HepG2 (cell line): ENCODE data around the gene SNX15. TPM values are rescaled to one million over a fixed set of nuclear protein-coding genes. Genes with fewer than 3 reads are reported as not detected.
"Not testable (repeated sequence)": the region's sequence is repeated elsewhere in the genome, so short reads cannot be mapped to it uniquely, and the experiment has no call there.

Source experiments
- ATAC-seq: fragments of 200-7000 bp; cut with Tn5 transposase; 3 replicates; pipeline ENCODE4 v1.9.1; 2020; ENCODE audit warnings: mild to moderate bottlenecking, moderate library complexity
- BruUV-seq: library from RNA; stranded (reverse); fragments of 400-500 nt; replicated peaks from 2 replicates; lab custom pipeline; 2021; lab: Mats Ljungman, UMichigan
- CTCF ChIA-PET: fragments of 300-600 bp; formaldehyde crosslinking; extraction: SDS; loops from one replicate; lab custom pipeline; 2021; ENCODE audit warnings: low total read pairs, inconsistent platforms, low intra/inter-chr PET ratio; lab: Yijun Ruan, JAX
- POLR2A ChIA-PET: fragments of 350-600 bp; sonication (Branson Sonifier 250); formaldehyde crosslinking; loops from one replicate; lab custom pipeline; 2020; ENCODE audit warnings: antibody characterized with exemption, inconsistent platforms; lab: Yijun Ruan, JAX
- DNase-seq: peaks from one replicate; pipeline ENCODE4 v3.0.0-alpha.2; 2015; ENCODE audit warnings: low spot score
- FAIRE-seq: peaks from 3 replicates; lab custom pipeline; 2011; peaks lifted over from hg19 to GRCh38; lab: Jason Lieb, UNC
- H2AFZ ChIP-seq: one replicate; pipeline ENCODE4 v1.6.1; 2011; ENCODE audit warnings: low read length, inconsistent platforms
- H3K27ac ChIP-seq: fragments of 300-600 bp; 3 replicates; pipeline ENCODE4 v1.8.0; 2011; ENCODE audit warnings: mixed run types, mild to moderate bottlenecking, mixed read lengths, low read length, inconsistent platforms; ENCODE audit not compliant: insufficient read depth; ENCODE audit errors: extremely low read length
- H3K27me3 ChIP-seq, 2 experiments: fragments of 200-600 bp in 1 of 2; 2 replicates in 1 of 2; 3 replicates in 1 of 2; pipeline versions ENCODE4 v1.6.0 to v1.8.0; 2011; ENCODE audit warnings: low read length in 2 of 2, mild to moderate bottlenecking in 2 of 2, moderate library complexity in 2 of 2, inconsistent platforms in 1 of 2; ENCODE audit not compliant: insufficient read depth in 2 of 2, control insufficient read depth in 1 of 2
- H3K36me3 ChIP-seq, 2 experiments: fragments of 200-600 bp in 1 of 2; replicated peaks in 1 of 2; 2 replicates in 1 of 2; 3 replicates in 1 of 2; pipeline versions ENCODE4 v1.5.1 to v1.8.0; 2011; ENCODE audit warnings: low read length in 2 of 2, inconsistent platforms in 1 of 2; ENCODE audit not compliant: insufficient read depth in 2 of 2, control insufficient read depth in 1 of 2
- H3K4me1 ChIP-seq: 2 replicates; pipeline ENCODE4 v1.5.1; 2012; ENCODE audit warnings: low read length, inconsistent platforms; ENCODE audit not compliant: insufficient read depth
- H3K4me2 ChIP-seq: 2 replicates; pipeline ENCODE4 v1.6.0; 2011; ENCODE audit warnings: low read depth, low read length, inconsistent platforms
- H3K4me3 ChIP-seq, 3 experiments: fragments of 200-600 bp in 1 of 3; sonication (generic), shearing (Covaris generic) in 1 of 3; replicated peaks in 1 of 3; 2 replicates each; pipeline ENCODE4 v1.5.1; 2011 to 2016; ENCODE audit warnings: low read length in 3 of 3, inconsistent platforms in 2 of 3, low read depth in 2 of 3, mild to moderate bottlenecking in 2 of 3, control low read depth in 1 of 3, mixed read lengths in 1 of 3; ENCODE audit not compliant: insufficient read depth in 1 of 3
- H3K79me2 ChIP-seq: one replicate; pipeline ENCODE4 v1.6.1; 2011; ENCODE audit warnings: low read length, inconsistent platforms; ENCODE audit not compliant: insufficient read depth
- H3K9ac ChIP-seq: 2 replicates; pipeline ENCODE4 v1.6.0; 2011; ENCODE audit warnings: mild to moderate bottlenecking, low read depth, low read length, inconsistent platforms; ENCODE audit not compliant: insufficient read depth
- H3K9me3 ChIP-seq: 2 replicates; pipeline ENCODE4 v1.5.1; 2012; ENCODE audit warnings: mild to moderate bottlenecking, low read length
- H4K20me1 ChIP-seq: 2 replicates; pipeline ENCODE4 v1.6.0; 2011; ENCODE audit warnings: inconsistent platforms, mild to moderate bottlenecking, low read length, moderate library complexity; ENCODE audit not compliant: insufficient read depth
- ADNP ChIP-seq: sonication (generic); formaldehyde crosslinking; IDR thresholded peaks from 2 replicates; pipeline ENCODE4 v1.4.0; 2020; ENCODE audit warnings: missing genetic modification reagents
- ATF3 ChIP-seq: sonication (generic); formaldehyde crosslinking; IDR thresholded peaks from 2 replicates; pipeline ENCODE4 v1.4.0; 2020; ENCODE audit warnings: missing genetic modification reagents
- CBFB ChIP-seq: sonication (generic); formaldehyde crosslinking; IDR thresholded peaks from 2 replicates; pipeline ENCODE4 v1.4.0; 2020; ENCODE audit warnings: missing genetic modification reagents
- E2F5 ChIP-seq: sonication (generic); formaldehyde crosslinking; conservative IDR thresholded peaks from 2 replicates; pipeline ENCODE4 v1.4.0; 2020; ENCODE audit warnings: missing genetic modification reagents
- GZF1 ChIP-seq: sonication (generic); formaldehyde crosslinking; IDR thresholded peaks from 2 replicates; pipeline ENCODE4 v1.5.1; 2020; ENCODE audit warnings: mild to moderate bottlenecking, missing genetic modification reagents
- KAT8 ChIP-seq: IDR thresholded peaks from 2 replicates; pipeline ENCODE4 v1.6.1; 2016; ENCODE audit warnings: missing genetic modification reagents, missing compliant biosample characterization
- KDM6A ChIP-seq: IDR thresholded peaks from 2 replicates; pipeline ENCODE4 v1.6.1; 2016; ENCODE audit warnings: low read depth
- KMT2B ChIP-seq: IDR thresholded peaks from 2 replicates; pipeline ENCODE4 v1.6.1; 2016; ENCODE audit warnings: missing genetic modification reagents, missing compliant biosample characterization
- MTA3 ChIP-seq: sonication (generic); formaldehyde crosslinking; IDR thresholded peaks from 2 replicates; pipeline ENCODE4 v1.4.0; 2020; ENCODE audit warnings: missing genetic modification reagents
- MTF1 ChIP-seq: sonication (generic); formaldehyde crosslinking; IDR thresholded peaks from 2 replicates; pipeline ENCODE4 v1.5.0; 2020; ENCODE audit warnings: missing genetic modification reagents
- SP140L ChIP-seq: sonication (generic); formaldehyde crosslinking; IDR thresholded peaks from 2 replicates; pipeline ENCODE4 v1.4.0; 2020; ENCODE audit warnings: missing genetic modification reagents, borderline replicate concordance
- ZMYM4 ChIP-seq: sonication (generic); formaldehyde crosslinking; IDR thresholded peaks from 2 replicates; pipeline ENCODE4 v1.8.1; 2023; ENCODE audit warnings: mild to moderate bottlenecking, missing genetic modification reagents
- ZNF136 ChIP-seq: sonication (generic); formaldehyde crosslinking; IDR thresholded peaks from 2 replicates; pipeline ENCODE4 v1.8.1; 2022; ENCODE audit warnings: low read depth, mild to moderate bottlenecking, moderate library complexity, missing genetic modification reagents
- ZNF501 ChIP-seq: sonication (generic); formaldehyde crosslinking; IDR thresholded peaks from 2 replicates; pipeline ENCODE4 v1.5.1; 2020; ENCODE audit warnings: mild to moderate bottlenecking, moderate library complexity, missing genetic modification reagents
- ZNF629 ChIP-seq: sonication (generic); formaldehyde crosslinking; conservative IDR thresholded peaks from 2 replicates; pipeline ENCODE4 v1.5.0; 2020; ENCODE audit warnings: missing genetic modification reagents
- WGBS: methylation state at CpG from one replicate; pipeline ENCODE4 v1.1.6; 2017; ENCODE audit warnings: low lambda C conversion rate; 5-methylcytosine and 5-hydroxymethylcytosine counted together
- in situ Hi-C: cut with HindIII; loops from 2 replicates; pipeline ENCODE4 v1.10.0; 2017; ENCODE audit warnings: low pct_unique_long_range_greater_than_20kb; ENCODE audit not compliant: extremely low pct_ligation_motif_present
- intact Hi-C: fragments of 100-400 bp; cut with micrococcal nuclease; formaldehyde crosslinking; loops from one replicate; pipeline ENCODE4 v1.10.0; 2022; ENCODE audit not compliant: unreplicated experiment
- polyA plus RNA-seq, 8 experiments: library from polyadenylated mRNA; depleted of rRNA in 3 of 8; stranded (reverse) in 7 of 8; unstranded in 1 of 8; fragments of >200 nt; fragmentation: Illumina TruSeq in 4 of 8; extraction: Trizol in 4 of 8; gene quantifications; 2 replicates each; pipeline versions ENCODE4 v1.2.1 to v1.2.3, GENCODE V29; 2011 to 2016; ENCODE audit warnings: low read depth in 4 of 8, missing spikeins in 1 of 8, mixed read lengths in 1 of 8; ENCODE audit not compliant: insufficient read depth in 1 of 8
- total RNA-seq, 5 experiments: library from RNA; depleted of rRNA; stranded (reverse); fragments of >200 nt; fragmentation: Illumina TruSeq; extraction: Trizol; gene quantifications; 2 replicates each; pipeline ENCODE4 v1.2.3, GENCODE V29; 2016; ENCODE audit warnings: low read depth in 1 of 5
- TF ChIP-seq, protein P1 (sequence below): sonication (generic); formaldehyde crosslinking; conservative IDR thresholded peaks from 2 replicates; pipeline ENCODE4 v1.5.0; 2020; ENCODE audit warnings: missing genetic modification reagents

The SNX15 gene
- total and polyA plus RNA-seq, 2 of the 13 experiments (the other 11 are each of a cell fraction or from before 2014, with no cell fraction given): 19.1 to 22.6 TPM

DNA sequence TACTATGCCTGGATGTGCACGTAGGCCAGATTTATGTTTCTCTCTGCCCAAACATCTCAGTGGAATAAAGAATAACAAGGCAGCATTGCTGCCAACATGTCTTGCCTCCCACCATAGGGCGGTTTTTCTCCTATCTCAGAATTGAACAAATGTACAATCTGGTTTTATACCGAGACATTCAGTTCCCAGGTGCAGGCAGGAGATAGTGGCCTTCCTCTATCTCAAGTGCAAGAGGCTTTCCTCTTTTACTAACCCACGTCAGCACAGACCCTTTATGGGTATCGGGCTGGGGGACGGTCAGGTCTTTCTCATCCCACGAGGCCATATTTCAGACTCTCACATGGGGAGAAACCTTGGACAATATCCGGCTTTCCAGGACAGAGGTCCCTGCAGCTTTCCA is 3.7 kb upstream of the SNX15 start:
- H3K9ac ChIP-seq, H3K27me3 ChIP-seq, H4K20me1 ChIP-seq, H3K4me3 ChIP-seq, H3K36me3 ChIP-seq, BruUV-seq, CTCF ChIA-PET, intact Hi-C loops, in situ Hi-C loops: not testable (repeated sequence)
- POLR2A ChIA-PET: interaction anchor here (0.8 to 2.4 kb wide), 9 partner anchors 10 to 99 kb away, joined by 3 to 26 read pairs (median 5); partner anchors contain the start of genes ARL2, FAU, MRPL49 and NAALADL1
- 79% methylated on average over 8 of the region's 8 CpGs for WGBS
- H3K4me1 ChIP-seq: peaks cover 75% of the 10 kb centered on the region
- H3K4me2 ChIP-seq: peak overlapping the region; percentile 46; the same call in 1 of the 2 replicates
- peak overlapping the region; percentile 81 for H3K27ac ChIP-seq
- 0 out of 2 replicates have a peak, but pooled peaks have one; percentile 24 for TF ChIP-seq ZNF501 (CRISPR knock-in tag)
- TF ChIP-seq, all 625 proteins: peak for 1; not testable (repeated sequence) for 624
- H3K9me3 ChIP-seq, FAIRE-seq, H2AFZ ChIP-seq, ATAC-seq, DNase-seq, H3K79me2 ChIP-seq: not testable (repeated sequence)

- peak overlapping the region; percentile 81 for H3K4me2 ChIP-seq
- H2AFZ ChIP-seq: peak overlapping the region; percentile 84
- BruUV-seq: no TSS peak
- intact Hi-C loops: loop anchor here (1.0 to 5.0 kb wide), 3 partner anchors 13 to 50 kb away; no protein-coding TSS in a partner anchor
- ATAC-seq: no peak
- H3K9me3 ChIP-seq: no peaks in the 10 kb centered on the region
- H3K36me3 ChIP-seq: peaks cover 0 to under 1% of the 10 kb centered on the region in 2 experiments; a peak in 3 of 5 replicates
- POLR2A ChIA-PET: interaction anchor here (0.7 to 2.6 kb wide), 5 partner anchors 12 to 108 kb away, joined by 3 to 10 read pairs (median 4); partner anchors contain the start of genes ARL2, SAC3D1, SYVN1 and ZNHIT2
- peak overlapping the region; percentile 72 for H3K9ac ChIP-seq
- no peak for DNase-seq
- no peaks in the 10 kb centered on the region for H4K20me1 ChIP-seq
- H3K4me3 ChIP-seq: peak overlapping the region; percentile 68 to 78 (median 75); a peak in 5 of 6 replicates
- CTCF ChIA-PET: interaction anchor here (1.4 to 3.3 kb wide), 3 partner anchors 13 to 51 kb away, joined by 6 to 17 read pairs (median 9); partner anchors contain the start of gene ARL2
- H3K4me1 ChIP-seq: peaks cover 54% of the 10 kb centered on the region
- H3K27ac ChIP-seq: peak overlapping the region; percentile 85
- no peak for FAIRE-seq
- no peak for TF ChIP-seq CBFB (CRISPR knock-in tag)
- no peak for TF ChIP-seq KAT8 (CRISPR knock-in tag)
- no peak for TF ChIP-seq MTA3
- no peak for TF ChIP-seq GZF1 (CRISPR knock-in tag)
- no peak for TF ChIP-seq ATF3
- TF ChIP-seq KMT2B (CRISPR knock-in tag): no peak
- TF ChIP-seq, protein P1, sequence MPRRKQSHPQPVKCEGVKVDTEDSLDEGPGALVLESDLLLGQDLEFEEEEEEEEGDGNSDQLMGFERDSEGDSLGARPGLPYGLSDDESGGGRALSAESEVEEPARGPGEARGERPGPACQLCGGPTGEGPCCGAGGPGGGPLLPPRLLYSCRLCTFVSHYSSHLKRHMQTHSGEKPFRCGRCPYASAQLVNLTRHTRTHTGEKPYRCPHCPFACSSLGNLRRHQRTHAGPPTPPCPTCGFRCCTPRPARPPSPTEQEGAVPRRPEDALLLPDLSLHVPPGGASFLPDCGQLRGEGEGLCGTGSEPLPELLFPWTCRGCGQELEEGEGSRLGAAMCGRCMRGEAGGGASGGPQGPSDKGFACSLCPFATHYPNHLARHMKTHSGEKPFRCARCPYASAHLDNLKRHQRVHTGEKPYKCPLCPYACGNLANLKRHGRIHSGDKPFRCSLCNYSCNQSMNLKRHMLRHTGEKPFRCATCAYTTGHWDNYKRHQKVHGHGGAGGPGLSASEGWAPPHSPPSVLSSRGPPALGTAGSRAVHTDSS (CRISPR knock-in tag): no peak
- no peak for TF ChIP-seq MTF1 (CRISPR knock-in tag)
- no peak for TF ChIP-seq SP140L (CRISPR knock-in tag)
- no peak for TF ChIP-seq ZMYM4 (CRISPR knock-in tag)
- no peak for TF ChIP-seq ZNF136 (CRISPR knock-in tag)
- TF ChIP-seq ZNF629 (CRISPR knock-in tag): peak; percentile 47; the same call in 1 of the 2 replicates
- TF ChIP-seq E2F5: no peak
- no peak for TF ChIP-seq KDM6A (CRISPR knock-in tag)
- TF ChIP-seq ADNP (CRISPR knock-in tag): 0 out of 2 replicates have a peak, but pooled peaks have one; percentile 3
- in situ Hi-C loops: loop anchor here (5.0 kb wide), 1 partner anchor 40 kb away; no protein-coding TSS in a partner anchor
- 67% methylated on average over 10 of the region's 10 CpGs for WGBS
- H3K27me3 ChIP-seq: no peaks in the 10 kb centered on the region; a peak in 1 of 5 replicates
- H3K79me2 ChIP-seq: no peaks in the 10 kb centered on the region
Measured at GRCh38 chr11:65026810-65027209, 429 bp upstream of the SNX15 start.
